GM23248 (cell line): ENCODE measurements around the gene TNFAIP8L1. TPM values are rescaled to one million over a fixed set of nuclear protein-coding genes. Genes with fewer than 3 reads are reported as not detected.

Experiments
- DNase-seq: peaks from one replicate; pipeline ENCODE4 v3.0.0-alpha.2; 2015
- H2AFZ ChIP-seq: fragments of 200-600 bp; sonication (generic); 2 replicates; pipeline ENCODE4 v1.6.1; 2016; ENCODE audit warnings: antibody characterized with exemption
- H3F3A ChIP-seq: fragments of 200-600 bp; sonication (generic); 2 replicates; pipeline ENCODE4 v1.6.1; 2016; ENCODE audit warnings: mild to moderate bottlenecking, antibody characterized with exemption, mixed run types; ENCODE audit not compliant: insufficient read depth
- H3K27ac ChIP-seq: fragments of 200-600 bp; sonication (generic); 2 replicates; pipeline ENCODE4 v1.5.1; 2016; ENCODE audit warnings: mild to moderate bottlenecking
- H3K27me3 ChIP-seq: fragments of 200-600 bp; sonication (generic); replicated peaks from 2 replicates; pipeline ENCODE4 v1.6.1; 2016; ENCODE audit warnings: mild to moderate bottlenecking; ENCODE audit not compliant: insufficient read depth
- H3K36me3 ChIP-seq: fragments of 200-600 bp; sonication (generic); 2 replicates; pipeline ENCODE4 v1.6.1; 2016; ENCODE audit warnings: low read depth, mild to moderate bottlenecking
- H3K4me1 ChIP-seq: fragments of 200-600 bp; sonication (generic); 2 replicates; pipeline ENCODE4 v1.6.1; 2016; ENCODE audit warnings: mild to moderate bottlenecking; ENCODE audit not compliant: insufficient read depth
- H3K4me2 ChIP-seq: fragments of 200-600 bp; sonication (generic); one replicate; pipeline ENCODE4 v1.6.1; 2016; ENCODE audit warnings: mild to moderate bottlenecking; ENCODE audit not compliant: unreplicated experiment
- H3K4me3 ChIP-seq: fragments of 200-600 bp; sonication (generic); 2 replicates; pipeline ENCODE4 v1.5.1; 2016; ENCODE audit warnings: mild to moderate bottlenecking
- H3K79me2 ChIP-seq: fragments of 200-600 bp; sonication (generic); 2 replicates; pipeline ENCODE4 v1.6.1; 2016; ENCODE audit warnings: mild to moderate bottlenecking; ENCODE audit not compliant: insufficient read depth
- H3K9ac ChIP-seq: fragments of 200-600 bp; sonication (generic); 2 replicates; pipeline ENCODE4 v1.6.1; 2016; ENCODE audit warnings: mild to moderate bottlenecking
- H3K9me2 ChIP-seq: fragments of 200-600 bp; sonication (generic); 2 replicates; pipeline ENCODE4 v1.6.1; 2016; ENCODE audit warnings: mixed run types, mild to moderate bottlenecking, moderate library complexity; ENCODE audit not compliant: insufficient read depth
- H3K9me3 ChIP-seq: fragments of 200-600 bp; sonication (generic); one replicate; pipeline ENCODE4 v1.6.1; 2017; ENCODE audit warnings: low read depth
- H4K20me1 ChIP-seq: fragments of 200-600 bp; sonication (generic); 2 replicates; pipeline ENCODE4 v1.6.0; 2016; ENCODE audit not compliant: insufficient read depth
- EZH2 ChIP-seq: fragments of 200-600 bp; sonication (generic); IDR thresholded peaks from 2 replicates; pipeline ENCODE4 v1.6.1; 2018; ENCODE audit warnings: antibody characterized with exemption, mild to moderate bottlenecking; ENCODE audit not compliant: insufficient read depth, poor library complexity, severe bottlenecking
- EZH2phosphoT487 ChIP-seq: fragments of 200-600 bp; sonication (generic); IDR thresholded peaks from 2 replicates; pipeline ENCODE4 v1.6.1; 2018; ENCODE audit warnings: antibody characterized with exemption, moderate library complexity, mild to moderate bottlenecking, low read depth; ENCODE audit not compliant: insufficient read depth
- WGBS, 2 experiments: methylation state at CpG; one replicate each; pipeline ENCODE4 v1.1.6; 2015 to 2017; ENCODE audit warnings: low lambda C conversion rate in 2 of 2, low coverage in 1 of 2; ENCODE audit errors: missing lambda C conversion rate in 2 of 2; 5-methylcytosine and 5-hydroxymethylcytosine counted together
- in situ Hi-C: fragments of 300-500 bp; cut with MboI; formaldehyde crosslinking; loops from 2 replicates; pipeline ENCODE4 v1.15.0; 2020
- polyA plus RNA-seq: library from polyadenylated mRNA; unstranded; fragments of >200 nt; fragmentation: Nextera tagmentation; extraction: Ambion mirVana; gene quantifications from 2 replicates; pipeline ENCODE4 v1.2.1, GENCODE V29; 2016
- total RNA-seq: library from RNA; depleted of rRNA; stranded (reverse); fragments of >200 nt; shearing (Covaris generic); gene quantifications from 2 replicates; pipeline ENCODE4 v1.2.3, GENCODE V29; 2014

TNFAIP8L1 gene
- total and polyA plus RNA-seq, 2 experiments from 2014 or later, result 0.86 to 2.0 TPM

GRCh38 chr19:4686700-4687099 is 47.4 kb downstream of the TNFAIP8L1 start:
- Histone ChIP-seq H3K27ac (no peak overlapping the region), H3K4me2 (no peak overlapping the region), H4K20me1 (no peaks in the 10 kb centered on the region), H3K9ac (no peak overlapping the region), H3F3A (no peaks in the 10 kb centered on the region), H3K27me3 (no peaks in the 10 kb centered on the region), H3K4me3 (no peak overlapping the region), H3K9me3 (no peaks in the 10 kb centered on the region), H2AFZ (no peak overlapping the region), H3K9me2 (no peaks in the 10 kb centered on the region), H3K36me3 (no peaks in the 10 kb centered on the region; the same call in 1 of the 2 replicates), H3K79me2 (no peaks in the 10 kb centered on the region), H3K4me1 (no peaks in the 10 kb centered on the region)
- in situ Hi-C loops, result no loop called here
- WGBS, 2 experiments, result 88 to 91% methylated on average over 10 of the region's 10 CpGs
- TF ChIP-seq EZH2phosphoT487 (no peak), EZH2 (no peak)
- DNase-seq, result no peak

GRCh38 chr19:4687396-4687795 is 48.1 kb downstream of the TNFAIP8L1 start:
- H2AFZ ChIP-seq, result no peak overlapping the region
- WGBS, 2 experiments, result 90 to 95% methylated on average over 10 to 11 of the region's 11 CpGs
- H3K9me2 ChIP-seq, result no peaks in the 10 kb centered on the region
- no peaks in the 10 kb centered on the region for H3K9me3 ChIP-seq
- H4K20me1 ChIP-seq, result no peaks in the 10 kb centered on the region
- in situ Hi-C loops, result no loop called here
- no peak overlapping the region for H3K9ac ChIP-seq
- no peaks in the 10 kb centered on the region for H3K27me3 ChIP-seq
- no peaks in the 10 kb centered on the region for H3K4me1 ChIP-seq
- H3K4me3 ChIP-seq, result no peak overlapping the region
- H3K36me3 ChIP-seq, result no peaks in the 10 kb centered on the region; the same call in 1 of the 2 replicates
- H3K27ac ChIP-seq, result no peak overlapping the region
- no peak for DNase-seq
- no peaks in the 10 kb centered on the region for H3F3A ChIP-seq
- no peak overlapping the region for H3K4me2 ChIP-seq
- no peaks in the 10 kb centered on the region for H3K79me2 ChIP-seq
- TF ChIP-seq EZH2phosphoT487, result no peak
- TF ChIP-seq EZH2, result no peak

DNA sequence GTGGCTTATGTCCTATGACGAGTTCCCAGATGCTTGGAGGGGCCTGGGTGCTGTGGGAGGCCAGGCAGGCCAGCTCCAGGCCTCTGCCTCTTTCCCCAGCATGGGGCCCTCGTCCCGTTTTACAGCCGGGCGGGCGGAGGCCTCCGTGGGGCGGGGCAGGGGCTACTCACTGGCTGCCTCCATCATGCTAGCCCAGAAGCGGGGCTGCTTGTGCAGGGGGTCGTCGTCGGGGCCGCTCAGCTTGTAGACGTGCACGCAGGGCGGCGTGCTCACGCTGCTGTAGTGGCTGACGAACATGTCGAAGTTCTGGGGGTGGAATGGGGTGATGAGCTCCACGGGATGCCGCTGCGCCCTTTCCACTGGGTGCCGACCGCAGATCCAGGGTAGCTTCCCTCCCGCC is 49.3 kb downstream of the TNFAIP8L1 start:
- no peaks in the 10 kb centered on the region for H3K27me3 ChIP-seq
- no peaks in the 10 kb centered on the region for H4K20me1 ChIP-seq
- no peaks in the 10 kb centered on the region for H3K79me2 ChIP-seq
- H3K9me3 ChIP-seq, result no peaks in the 10 kb centered on the region
- 92 to 95% methylated on average over 22 to 24 of the region's 26 CpGs for WGBS, 2 experiments
- H3K36me3 ChIP-seq, result no peaks in the 10 kb centered on the region; the same call in 1 of the 2 replicates
- H3K9me2 ChIP-seq, result no peaks in the 10 kb centered on the region
- no peak for DNase-seq
- no peak for TF ChIP-seq EZH2phosphoT487
- TF ChIP-seq EZH2, result no peak
- in situ Hi-C loops, result no loop called here
- H2AFZ ChIP-seq, result no peak overlapping the region
- H3K4me3 ChIP-seq, result no peak overlapping the region
- no peak overlapping the region for H3K27ac ChIP-seq
- H3K4me2 ChIP-seq, result no peak overlapping the region
- H3F3A ChIP-seq, result no peaks in the 10 kb centered on the region
- H3K9ac ChIP-seq, result no peak overlapping the region
- no peaks in the 10 kb centered on the region for H3K4me1 ChIP-seq

GRCh38 chr19:4689403-4689802 is 50.1 kb downstream of the TNFAIP8L1 start:
- no peak overlapping the region for H3K9ac ChIP-seq
- in situ Hi-C loops, result no loop called here
- no peak overlapping the region for H2AFZ ChIP-seq

More at GRCh38 chr19:4689403-4689802, 50.1 kb downstream of the TNFAIP8L1 start:
- DNase-seq, result no peak
- Histone ChIP-seq H3K4me3 (no peak overlapping the region), H3F3A (no peaks in the 10 kb centered on the region), H3K27me3 (no peaks in the 10 kb centered on the region), H3K27ac (no peak overlapping the region), H3K9me2 (no peaks in the 10 kb centered on the region), H3K79me2 (no peaks in the 10 kb centered on the region), H4K20me1 (no peaks in the 10 kb centered on the region), H3K4me1 (0 out of 2 replicates have a peak, but pooled peaks cover 4% of the 10 kb centered on the region), H3K36me3 (peaks cover 6% of the 10 kb centered on the region; the same call in 1 of the 2 replicates), H3K9me3 (no peaks in the 10 kb centered on the region), H3K4me2 (no peak overlapping the region)
- WGBS, 2 experiments, result 96 to 97% methylated on average over 16 to 18 of the region's 19 CpGs
- TF ChIP-seq EZH2 (no peak), EZH2phosphoT487 (no peak)
